Thyroid gland (tissue), 4 donors: ENCODE results near the gene CD300E.

Experiments
- CTCF ChIP-seq, 6 experiments: fragments of 200-600 bp in 3 of 6; fragments of 450-650 bp in 3 of 6; sonication (generic) in 3 of 6; IDR thresholded peaks; one replicate each; pipeline ENCODE4 v1.5.1; 2016 to 2019; ENCODE audit warnings: antibody characterized with exemption in 6 of 6, mild to moderate bottlenecking in 2 of 6, inconsistent platforms in 1 of 6, moderate library complexity in 1 of 6
- POLR2A ChIP-seq, 2 donors: fragments of 450-650 bp; IDR thresholded peaks; one replicate each; pipeline ENCODE4 v1.6.1; 2017; ENCODE audit warnings: antibody characterized with exemption in 2 of 2, mild to moderate bottlenecking in 2 of 2, moderate library complexity in 1 of 2

- TF ChIP-seq POLR2A (IDR thresholded peaks at IDR 0.05) (no peak), CTCF (IDR thresholded peaks at IDR 0.05) (no peak)
Measured at GRCh38 chr17:74595037-74595750, 28.3 kb downstream of the CD300E start.
